HCT116 (cell line): ENCODE measurements around the gene ITGA11. TPM values are rescaled to one million over a fixed set of nuclear protein-coding genes. Genes with fewer than 3 reads are reported as not detected.

Experiments used
- ATAC-seq: fragments of 200-7000 bp; cut with Tn5 transposase; 2 replicates; pipeline ENCODE4 v1.9.1; 2020; ENCODE audit warnings: mild to moderate bottlenecking, moderate library complexity
- BruUV-seq: library from RNA; stranded (reverse); fragments of 400-500 nt; replicated peaks from 2 replicates; lab custom pipeline; 2021; lab: Mats Ljungman, UMichigan
- CTCF ChIA-PET: fragments of 300-600 bp; sonication (Branson Sonifier 250); formaldehyde crosslinking; loops from one replicate; lab custom pipeline; 2021; ENCODE audit warnings: antibody characterized with exemption; lab: Charles Lee
- POLR2A ChIA-PET: fragments of 300-600, 350-600 bp; sonication (Branson Sonifier 250); formaldehyde crosslinking; loops from one replicate; lab custom pipeline; 2021; ENCODE audit warnings: antibody characterized with exemption; lab: Charles Lee
- RAD21 ChIA-PET, 2 experiments: fragments of 300-600 bp; sonication (Branson Sonifier 250); formaldehyde crosslinking; loops; one replicate each; lab custom pipeline; 2023; ENCODE audit warnings: low total read pairs in 2 of 2; ENCODE audit not compliant: uncharacterized antibody in 2 of 2, unreplicated experiment in 2 of 2, low non-redundant PET in 1 of 2; lab: Charles Lee
- DNase-seq: peaks from one replicate; pipeline ENCODE4 v3.0.0-alpha.2; 2010; ENCODE audit warnings: low read depth, low spot score
- H2AFZ ChIP-seq: fragments of 200-600 bp; shearing (Covaris generic), sonication (generic); 2 replicates; pipeline ENCODE4 v1.6.1; 2017; ENCODE audit warnings: low read depth, mixed run types, mixed read lengths, antibody characterized with exemption, low read length; ENCODE audit not compliant: poor library complexity, severe bottlenecking
- H3K27ac ChIP-seq: 2 replicates; pipeline ENCODE4 v1.5.1; 2012; ENCODE audit warnings: low read depth, low read length
- H3K27me3 ChIP-seq: fragments of 200-600 bp; sonication (generic); 2 replicates; pipeline ENCODE4 v1.6.1; 2016; ENCODE audit warnings: mixed run types, low read length, mixed read lengths; ENCODE audit not compliant: insufficient read depth
- H3K36me3 ChIP-seq, 2 experiments: fragments of 200-500 bp in 1 of 2; fragments of 200-600 bp in 1 of 2; sonication (Bioruptor generic) in 1 of 2; sonication (generic) in 1 of 2; 2 replicates each; pipeline versions ENCODE4 v1.5.1 to v1.6.1; 2014 to 2016; ENCODE audit warnings: low read length in 2 of 2, inconsistent platforms in 1 of 2, mixed read lengths in 1 of 2, mixed run types in 1 of 2; ENCODE audit not compliant: insufficient read depth in 2 of 2, control insufficient read depth in 1 of 2
- H3K4me1 ChIP-seq, 2 experiments: fragments of 200-600 bp in 1 of 2; sonication (generic) in 1 of 2; 2 replicates each; pipeline versions ENCODE4 v1.5.1 to v1.6.1; 2012 to 2017; ENCODE audit warnings: low read length in 2 of 2, inconsistent platforms in 1 of 2, mild to moderate bottlenecking in 1 of 2, mixed read lengths in 1 of 2, mixed run types in 1 of 2, moderate library complexity in 1 of 2; ENCODE audit not compliant: insufficient read depth in 2 of 2, control insufficient read depth in 1 of 2
- H3K4me2 ChIP-seq: fragments of 200-600 bp; sonication (generic); 2 replicates; pipeline ENCODE4 v1.6.1; 2017; ENCODE audit warnings: mixed run types, low read length, mixed read lengths
- H3K4me3 ChIP-seq, 2 experiments: fragments of 200-600 bp in 1 of 2; sonication (generic) in 1 of 2; replicated peaks in 1 of 2; 2 replicates each; pipeline ENCODE4 v1.5.1; 2011 to 2016; ENCODE audit warnings: low read length in 2 of 2, control low read depth in 1 of 2, low read depth in 1 of 2, mild to moderate bottlenecking in 1 of 2, mixed read lengths in 1 of 2, mixed run types in 1 of 2
- H3K79me2 ChIP-seq: fragments of 200-600 bp; sonication (generic); 2 replicates; pipeline ENCODE4 v1.6.1; 2017; ENCODE audit warnings: mild to moderate bottlenecking, mixed run types, low read length, moderate library complexity, mixed read lengths; ENCODE audit not compliant: insufficient read depth
- H3K9ac ChIP-seq: fragments of 200-600 bp; sonication (generic); 2 replicates; pipeline ENCODE4 v1.6.1; 2016; ENCODE audit warnings: low read length, mixed read lengths
- H3K9me2 ChIP-seq: fragments of 200-600 bp; sonication (generic), shearing (Covaris generic); 2 replicates; pipeline ENCODE4 v1.6.1; 2017; ENCODE audit warnings: mixed run types, mild to moderate bottlenecking, moderate library complexity; ENCODE audit not compliant: insufficient read depth
- H3K9me3 ChIP-seq, 2 experiments: fragments of 200-500 bp in 1 of 2; fragments of 200-600 bp in 1 of 2; sonication (Bioruptor generic) in 1 of 2; sonication (generic) in 1 of 2; 2 replicates each; pipeline ENCODE4 v1.6.1; 2014 to 2017; ENCODE audit warnings: low read length in 2 of 2, mixed read lengths in 2 of 2, inconsistent platforms in 1 of 2, low read depth in 1 of 2, mild to moderate bottlenecking in 1 of 2, mixed run types in 1 of 2, moderate library complexity in 1 of 2; ENCODE audit not compliant: control insufficient read depth in 1 of 2, insufficient read depth in 1 of 2
- H4K20me1 ChIP-seq: fragments of 200-600 bp; sonication (generic), shearing (Covaris generic); 2 replicates; pipeline ENCODE4 v1.6.1; 2017; ENCODE audit warnings: mixed run types, mild to moderate bottlenecking, moderate library complexity; ENCODE audit not compliant: insufficient read depth
- CEBPB ChIP-seq: IDR thresholded peaks from 2 replicates; pipeline ENCODE4 v1.6.1; 2012; ENCODE audit warnings: low read depth
- EGR1 ChIP-seq: IDR thresholded peaks from 2 replicates; pipeline ENCODE4 v1.6.1; 2012; ENCODE audit warnings: low read depth
- ELF1 ChIP-seq: IDR thresholded peaks from 2 replicates; pipeline ENCODE4 v1.6.1; 2012; ENCODE audit warnings: low read depth, borderline replicate concordance
- JUND ChIP-seq: IDR thresholded peaks from 2 replicates; pipeline ENCODE4 v1.6.1; 2012
- RAD21 ChIP-seq: IDR thresholded peaks from 2 replicates; pipeline ENCODE4 v1.6.1; 2012; ENCODE audit warnings: low read depth, mild to moderate bottlenecking
- SP1 ChIP-seq: IDR thresholded peaks from 2 replicates; pipeline ENCODE4 v1.6.1; 2012; ENCODE audit warnings: low read depth
- SRF ChIP-seq: IDR thresholded peaks from 2 replicates; pipeline ENCODE4 v1.6.1; 2012; ENCODE audit warnings: low read depth
- YY1 ChIP-seq: IDR thresholded peaks from 2 replicates; pipeline ENCODE4 v1.6.1; 2011; ENCODE audit warnings: low read length, low read depth, moderate library complexity, mild to moderate bottlenecking; ENCODE audit not compliant: insufficient replicate concordance; ENCODE audit errors: extremely low read depth
- ZNF274 ChIP-seq: fragments of 200-500 bp; sonication (Bioruptor generic); IDR thresholded peaks from 2 replicates; pipeline ENCODE4 v1.6.1; 2014; ENCODE audit warnings: mild to moderate bottlenecking, low read depth, low read length, inconsistent platforms
- intact Hi-C: fragments of 100-400 bp; cut with micrococcal nuclease; formaldehyde crosslinking; loops from 2 replicates; pipeline ENCODE4 v1.10.0; 2022
- total RNA-seq: library from RNA; stranded (reverse); gene quantifications from one replicate; pipeline ENCODE4 v1.2.1, GENCODE V29; 2021; ENCODE audit not compliant: unreplicated experiment
- TF ChIP-seq, protein P1 (sequence below): IDR thresholded peaks from 2 replicates; pipeline ENCODE4 v1.6.1; 2012; ENCODE audit warnings: low read depth
- TF ChIP-seq, protein P2 (sequence below): IDR thresholded peaks from 2 replicates; pipeline ENCODE4 v1.6.1; 2011; ENCODE audit warnings: mild to moderate bottlenecking, low read length, moderate library complexity; ENCODE audit not compliant: insufficient replicate concordance; ENCODE audit errors: extremely low read depth

The ITGA11 gene
- total RNA-seq, 1 experiment from 2014 or later = not detected

DNA sequence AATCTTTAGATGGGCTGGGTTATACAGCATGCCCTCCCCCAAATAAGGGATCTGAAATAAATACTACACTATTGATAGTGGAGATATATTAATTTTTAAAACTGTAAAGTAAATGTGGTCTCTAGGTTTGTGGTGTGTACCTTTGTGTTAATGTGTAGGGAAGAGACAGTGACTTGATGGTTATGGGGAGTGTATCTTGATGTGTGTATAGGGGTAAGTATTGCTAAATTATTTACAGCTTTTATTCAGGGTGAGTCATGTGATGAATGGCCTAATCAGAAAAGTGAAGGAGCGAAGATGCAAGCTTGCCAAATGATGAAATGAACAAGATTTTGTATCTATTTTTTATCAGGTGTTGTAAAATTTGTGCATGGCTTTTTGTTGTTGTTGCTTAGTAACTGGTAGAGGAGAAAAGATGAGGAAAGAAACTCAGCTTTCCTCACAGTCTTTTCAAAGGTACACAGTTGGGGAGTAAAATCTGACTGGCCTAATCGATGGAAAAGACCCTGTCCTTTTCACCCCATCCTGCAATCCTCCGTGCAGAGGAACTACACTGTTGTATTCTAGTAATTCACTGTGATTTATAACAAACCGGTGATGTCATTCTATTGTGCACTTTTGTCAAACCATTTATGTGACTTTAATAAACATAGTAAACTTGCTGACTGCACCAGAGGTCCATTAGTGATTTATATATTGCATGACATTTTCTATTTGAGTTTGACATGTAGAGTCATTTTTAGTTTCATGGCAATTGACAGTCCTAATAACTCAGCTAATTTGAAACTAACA, 136.8 kb downstream of the ITGA11 start (continued):
- TF ChIP-seq, protein P1, sequence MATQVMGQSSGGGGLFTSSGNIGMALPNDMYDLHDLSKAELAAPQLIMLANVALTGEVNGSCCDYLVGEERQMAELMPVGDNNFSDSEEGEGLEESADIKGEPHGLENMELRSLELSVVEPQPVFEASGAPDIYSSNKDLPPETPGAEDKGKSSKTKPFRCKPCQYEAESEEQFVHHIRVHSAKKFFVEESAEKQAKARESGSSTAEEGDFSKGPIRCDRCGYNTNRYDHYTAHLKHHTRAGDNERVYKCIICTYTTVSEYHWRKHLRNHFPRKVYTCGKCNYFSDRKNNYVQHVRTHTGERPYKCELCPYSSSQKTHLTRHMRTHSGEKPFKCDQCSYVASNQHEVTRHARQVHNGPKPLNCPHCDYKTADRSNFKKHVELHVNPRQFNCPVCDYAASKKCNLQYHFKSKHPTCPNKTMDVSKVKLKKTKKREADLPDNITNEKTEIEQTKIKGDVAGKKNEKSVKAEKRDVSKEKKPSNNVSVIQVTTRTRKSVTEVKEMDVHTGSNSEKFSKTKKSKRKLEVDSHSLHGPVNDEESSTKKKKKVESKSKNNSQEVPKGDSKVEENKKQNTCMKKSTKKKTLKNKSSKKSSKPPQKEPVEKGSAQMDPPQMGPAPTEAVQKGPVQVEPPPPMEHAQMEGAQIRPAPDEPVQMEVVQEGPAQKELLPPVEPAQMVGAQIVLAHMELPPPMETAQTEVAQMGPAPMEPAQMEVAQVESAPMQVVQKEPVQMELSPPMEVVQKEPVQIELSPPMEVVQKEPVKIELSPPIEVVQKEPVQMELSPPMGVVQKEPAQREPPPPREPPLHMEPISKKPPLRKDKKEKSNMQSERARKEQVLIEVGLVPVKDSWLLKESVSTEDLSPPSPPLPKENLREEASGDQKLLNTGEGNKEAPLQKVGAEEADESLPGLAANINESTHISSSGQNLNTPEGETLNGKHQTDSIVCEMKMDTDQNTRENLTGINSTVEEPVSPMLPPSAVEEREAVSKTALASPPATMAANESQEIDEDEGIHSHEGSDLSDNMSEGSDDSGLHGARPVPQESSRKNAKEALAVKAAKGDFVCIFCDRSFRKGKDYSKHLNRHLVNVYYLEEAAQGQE = no peak
- TF ChIP-seq ZNF274 (no peak), EGR1 (no peak)

DNA sequence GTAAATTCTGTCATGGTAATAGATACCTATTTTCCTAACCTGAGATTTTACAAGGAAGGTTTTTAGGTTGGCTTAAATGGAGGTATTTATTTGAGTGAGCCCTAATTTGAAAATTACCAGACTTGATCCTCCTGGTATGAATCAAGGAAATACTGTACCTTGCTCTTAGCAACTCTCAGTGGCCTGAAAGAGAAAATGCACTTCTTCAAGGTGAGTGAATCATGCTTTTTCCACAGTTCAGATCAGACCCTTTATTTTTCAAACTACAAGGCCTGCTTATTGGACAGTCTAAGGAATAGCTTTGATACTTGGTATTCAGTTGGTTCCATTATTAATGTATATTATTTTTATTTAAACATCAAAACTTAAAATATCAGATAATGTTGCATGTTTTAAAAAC, 139.0 kb downstream of the ITGA11 start:
- peaks cover 69% of the 10 kb centered on the region for H3K79me2 ChIP-seq
- no peaks in the 10 kb centered on the region for H3K4me1 ChIP-seq
- no peak overlapping the region for H3K27ac ChIP-seq
- peaks cover 8% of the 10 kb centered on the region; the same call in 1 of the 2 replicates for H4K20me1 ChIP-seq
- no peaks in the 10 kb centered on the region for H3K9me3 ChIP-seq
- TF ChIP-seq SRF (no peak), YY1 (no peak), RAD21 (no peak), ELF1 (no peak), SP1 (no peak), JUND (no peak), CEBPB (no peak)
- TF ChIP-seq, protein P1 = no peak
- TF ChIP-seq, protein P2, sequence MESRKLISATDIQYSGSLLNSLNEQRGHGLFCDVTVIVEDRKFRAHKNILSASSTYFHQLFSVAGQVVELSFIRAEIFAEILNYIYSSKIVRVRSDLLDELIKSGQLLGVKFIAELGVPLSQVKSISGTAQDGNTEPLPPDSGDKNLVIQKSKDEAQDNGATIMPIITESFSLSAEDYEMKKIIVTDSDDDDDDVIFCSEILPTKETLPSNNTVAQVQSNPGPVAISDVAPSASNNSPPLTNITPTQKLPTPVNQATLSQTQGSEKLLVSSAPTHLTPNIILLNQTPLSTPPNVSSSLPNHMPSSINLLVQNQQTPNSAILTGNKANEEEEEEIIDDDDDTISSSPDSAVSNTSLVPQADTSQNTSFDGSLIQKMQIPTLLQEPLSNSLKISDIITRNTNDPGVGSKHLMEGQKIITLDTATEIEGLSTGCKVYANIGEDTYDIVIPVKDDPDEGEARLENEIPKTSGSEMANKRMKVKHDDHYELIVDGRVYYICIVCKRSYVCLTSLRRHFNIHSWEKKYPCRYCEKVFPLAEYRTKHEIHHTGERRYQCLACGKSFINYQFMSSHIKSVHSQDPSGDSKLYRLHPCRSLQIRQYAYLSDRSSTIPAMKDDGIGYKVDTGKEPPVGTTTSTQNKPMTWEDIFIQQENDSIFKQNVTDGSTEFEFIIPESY = no peak
- RAD21 ChIA-PET = no interaction called here
- ATAC-seq = no peak
- H3K27me3 ChIP-seq = no peaks in the 10 kb centered on the region
- no TSS peak for BruUV-seq
- H3K9ac ChIP-seq = no peak overlapping the region
- CTCF ChIA-PET = no interaction called here
- no peaks in the 10 kb centered on the region for H3K9me2 ChIP-seq
- no peak overlapping the region for H3K4me3 ChIP-seq
- no peak for DNase-seq
- no peak overlapping the region for H2AFZ ChIP-seq
- H3K36me3 ChIP-seq = peaks cover 14 to 26% of the 10 kb centered on the region in 2 experiments; a peak in 3 of 4 replicates
- H3K4me2 ChIP-seq = no peak overlapping the region
- intact Hi-C loops = no loop called here
- POLR2A ChIA-PET = interaction anchor here (0.8 kb wide), 1 partner anchor 15 kb away, joined by 3 read pairs; the partner anchor contains the start of gene FEM1B
